HCT116 (cell line): Measurements from ENCODE around the gene RIMS1. TPM values are rescaled to one million over a fixed set of nuclear protein-coding genes. Genes with fewer than 3 reads are reported as not detected.
"Not testable (repeated sequence)": the region's sequence is repeated elsewhere in the genome, so short reads cannot be mapped to it uniquely, and the experiment has no call there.

Experiments
- ATAC-seq: fragments of 200-7000 bp; cut with Tn5 transposase; 2 replicates; pipeline ENCODE4 v1.9.1; 2020; ENCODE audit warnings: mild to moderate bottlenecking, moderate library complexity
- BruUV-seq: library from RNA; stranded (reverse); fragments of 400-500 nt; replicated peaks from 2 replicates; lab custom pipeline; 2021; lab: Mats Ljungman, UMichigan
- CTCF ChIA-PET: fragments of 300-600 bp; sonication (Branson Sonifier 250); formaldehyde crosslinking; loops from one replicate; lab custom pipeline; 2021; ENCODE audit warnings: antibody characterized with exemption; lab: Charles Lee
- POLR2A ChIA-PET: fragments of 300-600, 350-600 bp; sonication (Branson Sonifier 250); formaldehyde crosslinking; loops from one replicate; lab custom pipeline; 2021; ENCODE audit warnings: antibody characterized with exemption; lab: Charles Lee
- RAD21 ChIA-PET, 2 experiments: fragments of 300-600 bp; sonication (Branson Sonifier 250); formaldehyde crosslinking; loops; one replicate each; lab custom pipeline; 2023; ENCODE audit warnings: low total read pairs in 2 of 2; ENCODE audit not compliant: uncharacterized antibody in 2 of 2, unreplicated experiment in 2 of 2, low non-redundant PET in 1 of 2; lab: Charles Lee
- DNase-seq: peaks from one replicate; pipeline ENCODE4 v3.0.0-alpha.2; 2010; ENCODE audit warnings: low read depth, low spot score
- H2AFZ ChIP-seq: fragments of 200-600 bp; shearing (Covaris generic), sonication (generic); 2 replicates; pipeline ENCODE4 v1.6.1; 2017; ENCODE audit warnings: low read depth, mixed run types, mixed read lengths, antibody characterized with exemption, low read length; ENCODE audit not compliant: poor library complexity, severe bottlenecking
- H3K27ac ChIP-seq: 2 replicates; pipeline ENCODE4 v1.5.1; 2012; ENCODE audit warnings: low read depth, low read length
- H3K27me3 ChIP-seq: fragments of 200-600 bp; sonication (generic); 2 replicates; pipeline ENCODE4 v1.6.1; 2016; ENCODE audit warnings: mixed run types, low read length, mixed read lengths; ENCODE audit not compliant: insufficient read depth
- H3K36me3 ChIP-seq, 2 experiments: fragments of 200-500 bp in 1 of 2; fragments of 200-600 bp in 1 of 2; sonication (Bioruptor generic) in 1 of 2; sonication (generic) in 1 of 2; 2 replicates each; pipeline versions ENCODE4 v1.5.1 to v1.6.1; 2014 to 2016; ENCODE audit warnings: low read length in 2 of 2, inconsistent platforms in 1 of 2, mixed read lengths in 1 of 2, mixed run types in 1 of 2; ENCODE audit not compliant: insufficient read depth in 2 of 2, control insufficient read depth in 1 of 2
- H3K4me1 ChIP-seq, 2 experiments: fragments of 200-600 bp in 1 of 2; sonication (generic) in 1 of 2; 2 replicates each; pipeline versions ENCODE4 v1.5.1 to v1.6.1; 2012 to 2017; ENCODE audit warnings: low read length in 2 of 2, inconsistent platforms in 1 of 2, mild to moderate bottlenecking in 1 of 2, mixed read lengths in 1 of 2, mixed run types in 1 of 2, moderate library complexity in 1 of 2; ENCODE audit not compliant: insufficient read depth in 2 of 2, control insufficient read depth in 1 of 2
- H3K4me2 ChIP-seq: fragments of 200-600 bp; sonication (generic); 2 replicates; pipeline ENCODE4 v1.6.1; 2017; ENCODE audit warnings: mixed run types, low read length, mixed read lengths
- H3K4me3 ChIP-seq, 2 experiments: fragments of 200-600 bp in 1 of 2; sonication (generic) in 1 of 2; replicated peaks in 1 of 2; 2 replicates each; pipeline ENCODE4 v1.5.1; 2011 to 2016; ENCODE audit warnings: low read length in 2 of 2, control low read depth in 1 of 2, low read depth in 1 of 2, mild to moderate bottlenecking in 1 of 2, mixed read lengths in 1 of 2, mixed run types in 1 of 2
- H3K79me2 ChIP-seq: fragments of 200-600 bp; sonication (generic); 2 replicates; pipeline ENCODE4 v1.6.1; 2017; ENCODE audit warnings: mild to moderate bottlenecking, mixed run types, low read length, moderate library complexity, mixed read lengths; ENCODE audit not compliant: insufficient read depth
- H3K9ac ChIP-seq: fragments of 200-600 bp; sonication (generic); 2 replicates; pipeline ENCODE4 v1.6.1; 2016; ENCODE audit warnings: low read length, mixed read lengths
- H3K9me2 ChIP-seq: fragments of 200-600 bp; sonication (generic), shearing (Covaris generic); 2 replicates; pipeline ENCODE4 v1.6.1; 2017; ENCODE audit warnings: mixed run types, mild to moderate bottlenecking, moderate library complexity; ENCODE audit not compliant: insufficient read depth
- H3K9me3 ChIP-seq, 2 experiments: fragments of 200-500 bp in 1 of 2; fragments of 200-600 bp in 1 of 2; sonication (Bioruptor generic) in 1 of 2; sonication (generic) in 1 of 2; 2 replicates each; pipeline ENCODE4 v1.6.1; 2014 to 2017; ENCODE audit warnings: low read length in 2 of 2, mixed read lengths in 2 of 2, inconsistent platforms in 1 of 2, low read depth in 1 of 2, mild to moderate bottlenecking in 1 of 2, mixed run types in 1 of 2, moderate library complexity in 1 of 2; ENCODE audit not compliant: control insufficient read depth in 1 of 2, insufficient read depth in 1 of 2
- H4K20me1 ChIP-seq: fragments of 200-600 bp; sonication (generic), shearing (Covaris generic); 2 replicates; pipeline ENCODE4 v1.6.1; 2017; ENCODE audit warnings: mixed run types, mild to moderate bottlenecking, moderate library complexity; ENCODE audit not compliant: insufficient read depth
- ELF1 ChIP-seq: IDR thresholded peaks from 2 replicates; pipeline ENCODE4 v1.6.1; 2012; ENCODE audit warnings: low read depth, borderline replicate concordance
- POLR2A ChIP-seq: IDR thresholded peaks from 2 replicates; pipeline ENCODE4 v1.7.0; 2011; ENCODE audit warnings: borderline replicate concordance; ENCODE audit not compliant: insufficient read depth, insufficient read length; ENCODE audit errors: extremely low read depth
- POLR2AphosphoS5 ChIP-seq: IDR thresholded peaks from 2 replicates; pipeline ENCODE4 v1.6.1; 2011; ENCODE audit warnings: mild to moderate bottlenecking, low read depth, low read length, moderate library complexity
- RAD21 ChIP-seq: IDR thresholded peaks from 2 replicates; pipeline ENCODE4 v1.6.1; 2012; ENCODE audit warnings: low read depth, mild to moderate bottlenecking
- SP1 ChIP-seq: IDR thresholded peaks from 2 replicates; pipeline ENCODE4 v1.6.1; 2012; ENCODE audit warnings: low read depth
- TCF7L2 ChIP-seq: IDR thresholded peaks from 2 replicates; pipeline ENCODE4 v1.7.0; 2011; ENCODE audit warnings: borderline replicate concordance, inconsistent platforms; ENCODE audit not compliant: insufficient read depth, insufficient read length; ENCODE audit errors: extremely low read depth
- ZFX ChIP-seq: fragments of 450-650 bp; IDR thresholded peaks from 2 replicates; pipeline ENCODE4 v1.6.1; 2017
- ZNF274 ChIP-seq: fragments of 200-500 bp; sonication (Bioruptor generic); IDR thresholded peaks from 2 replicates; pipeline ENCODE4 v1.6.1; 2014; ENCODE audit warnings: mild to moderate bottlenecking, low read depth, low read length, inconsistent platforms
- intact Hi-C: fragments of 100-400 bp; cut with micrococcal nuclease; formaldehyde crosslinking; loops from 2 replicates; pipeline ENCODE4 v1.10.0; 2022
- total RNA-seq: library from RNA; stranded (reverse); gene quantifications from one replicate; pipeline ENCODE4 v1.2.1, GENCODE V29; 2021; ENCODE audit not compliant: unreplicated experiment
- TF ChIP-seq, protein P1 (sequence below), 3 experiments: fragments of 200-600 bp in 1 of 3; sonication (generic) in 1 of 3; IDR thresholded peaks in 2 of 3; conservative IDR thresholded peaks in 1 of 3; 2 replicates each; pipeline ENCODE4 v1.5.1; 2012 to 2017; ENCODE audit warnings: low read depth in 2 of 3, low read length in 2 of 3, antibody characterized with exemption in 1 of 3, borderline replicate concordance in 1 of 3, control low read depth in 1 of 3, mild to moderate bottlenecking in 1 of 3, mixed read lengths in 1 of 3, mixed run types in 1 of 3, moderate library complexity in 1 of 3; ENCODE audit not compliant: insufficient read depth in 1 of 3

RIMS1 gene
- total RNA-seq, 1 experiment from 2014 or later, result not detected

DNA sequence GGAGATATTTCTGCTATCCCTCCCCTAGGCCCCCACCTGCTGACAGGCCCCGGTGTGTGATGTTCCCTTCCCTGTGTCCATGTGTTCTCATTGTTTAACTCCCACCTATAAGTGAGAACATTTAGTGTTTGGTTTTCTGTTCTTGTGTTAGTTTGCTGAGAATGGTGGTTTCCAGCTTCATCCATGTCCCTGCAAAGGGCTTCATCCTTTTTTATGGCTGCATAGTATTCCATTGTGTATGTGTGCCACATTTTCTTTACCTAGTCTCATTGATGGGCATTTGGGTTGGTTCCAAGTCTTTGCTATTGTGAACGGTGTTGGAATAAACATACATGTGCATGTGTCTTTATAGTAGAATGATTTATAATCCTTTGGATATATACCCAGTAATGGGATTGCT, 448.9 kb downstream of the RIMS1 start:
- H3K79me2 ChIP-seq, H3K27ac ChIP-seq, CTCF ChIA-PET, ATAC-seq, BruUV-seq, POLR2A ChIA-PET, intact Hi-C loops, H3K4me2 ChIP-seq, H3K4me3 ChIP-seq, H3K9me3 ChIP-seq, RAD21 ChIA-PET, H3K9me2 ChIP-seq, H3K36me3 ChIP-seq, DNase-seq, H3K9ac ChIP-seq, H3K4me1 ChIP-seq, H4K20me1 ChIP-seq, H3K27me3 ChIP-seq, H2AFZ ChIP-seq: not testable (repeated sequence)

DNA sequence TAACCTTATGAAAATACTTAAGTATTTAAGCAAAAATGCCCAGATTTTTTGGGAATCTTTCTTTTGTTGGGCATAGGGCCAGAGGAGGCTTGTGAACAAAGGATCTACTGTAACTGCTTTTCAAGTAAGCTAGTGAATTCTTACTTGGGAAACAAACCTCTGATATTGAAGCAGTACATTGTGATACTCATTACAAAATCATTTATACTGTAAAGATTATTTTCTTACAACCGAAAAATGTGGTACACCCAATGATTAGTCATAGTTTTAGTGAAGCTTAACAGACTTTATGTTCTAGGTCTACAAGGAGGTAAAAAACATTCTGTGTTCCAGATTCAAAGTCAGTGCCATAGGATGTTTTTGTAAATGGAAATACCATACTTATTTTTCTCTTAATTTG, 462.6 kb downstream of the RIMS1 start:
- Histone ChIP-seq H3K9me2 (no peaks in the 10 kb centered on the region), H3K4me2 (no peak overlapping the region), H3K4me3 (no peak overlapping the region), H4K20me1 (no peaks in the 10 kb centered on the region), H3K36me3 (no peaks in the 10 kb centered on the region), H3K9ac (no peak overlapping the region), H3K27me3 (no peaks in the 10 kb centered on the region), H3K9me3 (no peaks in the 10 kb centered on the region), H3K4me1 (no peaks in the 10 kb centered on the region), H2AFZ (no peak overlapping the region), H3K27ac (no peak overlapping the region), H3K79me2 (no peaks in the 10 kb centered on the region)
- RAD21 ChIA-PET, result no interaction called here
- no peak for DNase-seq
- POLR2A ChIA-PET, result no interaction called here
- CTCF ChIA-PET, result no interaction called here
- intact Hi-C loops, result no loop called here
- TF ChIP-seq ZNF274, result no peak
- ATAC-seq, result no peak
- BruUV-seq, result no TSS peak

DNA sequence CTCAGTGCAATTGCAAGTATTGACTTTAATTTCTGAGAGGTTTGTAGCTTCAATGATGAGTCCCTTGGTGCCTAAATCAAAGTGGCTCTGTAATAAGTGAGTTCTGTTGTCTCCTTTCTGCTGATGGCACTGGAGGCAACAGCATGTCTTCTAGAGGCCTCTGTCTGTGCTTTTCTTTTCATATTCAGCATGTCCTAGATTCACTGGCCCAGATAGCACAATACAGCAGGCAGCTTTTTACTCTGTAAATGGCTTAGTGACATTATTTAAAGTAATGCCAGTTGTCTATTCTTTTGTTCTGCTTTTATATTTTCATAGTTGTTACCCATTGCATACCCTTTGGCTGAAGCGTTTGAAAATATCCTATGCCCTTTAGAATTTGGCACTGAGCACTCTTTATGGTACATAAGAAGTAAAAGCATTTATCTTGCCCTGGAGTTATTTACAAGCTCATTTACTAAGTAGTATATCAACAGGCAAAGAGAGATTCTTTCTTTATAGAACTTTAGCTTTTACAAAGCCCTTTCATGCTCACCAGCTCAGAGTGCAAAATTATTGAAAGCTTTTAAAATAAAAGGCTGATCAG, 464.0 kb downstream of the RIMS1 start:
- intact Hi-C loops, result no loop called here
- H2AFZ ChIP-seq, result no peak overlapping the region
- ATAC-seq, result no peak
- TF ChIP-seq RAD21 (no peak), TCF7L2 (no peak), POLR2AphosphoS5 (no peak), SP1 (no peak), ZFX (no peak), ELF1 (no peak), POLR2A (no peak)
- TF ChIP-seq, protein P1, sequence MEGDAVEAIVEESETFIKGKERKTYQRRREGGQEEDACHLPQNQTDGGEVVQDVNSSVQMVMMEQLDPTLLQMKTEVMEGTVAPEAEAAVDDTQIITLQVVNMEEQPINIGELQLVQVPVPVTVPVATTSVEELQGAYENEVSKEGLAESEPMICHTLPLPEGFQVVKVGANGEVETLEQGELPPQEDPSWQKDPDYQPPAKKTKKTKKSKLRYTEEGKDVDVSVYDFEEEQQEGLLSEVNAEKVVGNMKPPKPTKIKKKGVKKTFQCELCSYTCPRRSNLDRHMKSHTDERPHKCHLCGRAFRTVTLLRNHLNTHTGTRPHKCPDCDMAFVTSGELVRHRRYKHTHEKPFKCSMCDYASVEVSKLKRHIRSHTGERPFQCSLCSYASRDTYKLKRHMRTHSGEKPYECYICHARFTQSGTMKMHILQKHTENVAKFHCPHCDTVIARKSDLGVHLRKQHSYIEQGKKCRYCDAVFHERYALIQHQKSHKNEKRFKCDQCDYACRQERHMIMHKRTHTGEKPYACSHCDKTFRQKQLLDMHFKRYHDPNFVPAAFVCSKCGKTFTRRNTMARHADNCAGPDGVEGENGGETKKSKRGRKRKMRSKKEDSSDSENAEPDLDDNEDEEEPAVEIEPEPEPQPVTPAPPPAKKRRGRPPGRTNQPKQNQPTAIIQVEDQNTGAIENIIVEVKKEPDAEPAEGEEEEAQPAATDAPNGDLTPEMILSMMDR (IDR thresholded peaks at IDR 0.05 in 2 of 3, conservative IDR thresholded peaks at IDR 0.05 in 1 of 3; ENCODE audit: borderline replicate concordance in 1 of 3, insufficient read depth in 1 of 3, low read depth in 2 of 3, low read length in 2 of 3), result no peak

More for the DNA sequence above, 464.0 kb downstream of the RIMS1 start:
- Histone ChIP-seq H3K27ac (no peak overlapping the region), H3K9me2 (no peaks in the 10 kb centered on the region), H3K4me3 (no peak overlapping the region), H3K79me2 (no peaks in the 10 kb centered on the region), H3K4me2 (no peak overlapping the region), H3K36me3 (no peaks in the 10 kb centered on the region), H4K20me1 (no peaks in the 10 kb centered on the region), H3K9ac (no peak overlapping the region), H3K4me1 (no peaks in the 10 kb centered on the region), H3K9me3 (no peaks in the 10 kb centered on the region), H3K27me3 (no peaks in the 10 kb centered on the region; the same call in 1 of the 2 replicates)
- BruUV-seq, result no TSS peak
- ChIA-PET RAD21 (no interaction called here), POLR2A (no interaction called here), CTCF (no interaction called here)
- no peak for DNase-seq
